ENCODE measurements around the gene APOD.
"Not testable (repeated sequence)": the region's sequence is repeated elsewhere in the genome, so short reads cannot be mapped to it uniquely, and the experiment has no call there.

The APOD gene

GRCh38 chr3:195583831-195584542 is at the start of gene APOD:
Gene APOD, minus strand, starts transcription at chr3:195583940. Its CDS starts 4,479 bp downstream, at chr3:195579461.
- DNase-seq (ENCODE audit: low read depth in 4 of 4, low spot score in 1 of 4) = no peak

- not testable (repeated sequence) for DNase-seq (ENCODE audit: low read depth in 4 of 4, low spot score in 1 of 4)
These were observed 49.6 kb upstream of the APOD start for GRCh38 chr3:195633351-195633750.

GRCh38 chr3:195632501-195633185 is 48.9 kb upstream of the APOD start:
- not testable (repeated sequence) for DNase-seq (ENCODE audit: low read depth in 4 of 4, low spot score in 1 of 4)

GRCh38 chr3:195632046-195632445 is 48.3 kb upstream of the APOD start:
- DNase-seq (ENCODE audit: low read depth in 4 of 4, low spot score in 1 of 4) = not testable (repeated sequence)

- not testable (repeated sequence) for DNase-seq (ENCODE audit: low read depth in 4 of 4, low spot score in 1 of 4)
These were observed 47.3 kb upstream of the APOD start for GRCh38 chr3:195630938-195631495.

- DNase-seq (ENCODE audit: low read depth in 4 of 4, low spot score in 1 of 4) = not testable (repeated sequence)
These were observed 46.6 kb upstream of the APOD start for GRCh38 chr3:195630086-195630917.

GRCh38 chr3:195629682-195630081 is 45.9 kb upstream of the APOD start:
- DNase-seq (ENCODE audit: low read depth in 4 of 4, low spot score in 1 of 4) = not testable (repeated sequence)

GRCh38 chr3:195628386-195628920 is 44.7 kb upstream of the APOD start:
- DNase-seq (ENCODE audit: low read depth in 4 of 4, low spot score in 1 of 4) = not testable (repeated sequence)

GRCh38 chr3:195627515-195628385 is 44.0 kb upstream of the APOD start:
- not testable (repeated sequence) for DNase-seq (ENCODE audit: low read depth in 4 of 4, low spot score in 1 of 4)

GRCh38 chr3:195624603-195625560 is 41.1 kb upstream of the APOD start:
- not testable (repeated sequence) for DNase-seq (ENCODE audit: low read depth in 4 of 4, low spot score in 1 of 4)

- not testable (repeated sequence) for DNase-seq (ENCODE audit: low read depth in 4 of 4, low spot score in 1 of 4)
These were observed 40.4 kb upstream of the APOD start for GRCh38 chr3:195624171-195624570.

GRCh38 chr3:195623217-195623965 is 39.7 kb upstream of the APOD start:
- DNase-seq (ENCODE audit: low read depth in 4 of 4, low spot score in 1 of 4) = not testable (repeated sequence)

GRCh38 chr3:195622523-195623170 is 38.9 kb upstream of the APOD start:
- not testable (repeated sequence) for DNase-seq (ENCODE audit: low read depth in 4 of 4, low spot score in 1 of 4)

GRCh38 chr3:195622012-195622411 is 38.3 kb upstream of the APOD start:
- not testable (repeated sequence) for DNase-seq (ENCODE audit: low read depth in 4 of 4, low spot score in 1 of 4)

- DNase-seq (ENCODE audit: low read depth in 4 of 4, low spot score in 1 of 4) = not testable (repeated sequence)
These were observed 37.4 kb upstream of the APOD start for GRCh38 chr3:195621095-195621494.

GRCh38 chr3:195620476-195620875 is 36.7 kb upstream of the APOD start:
- DNase-seq (ENCODE audit: low read depth in 4 of 4, low spot score in 1 of 4) = not testable (repeated sequence)

- DNase-seq (ENCODE audit: low read depth in 4 of 4, low spot score in 1 of 4) = not testable (repeated sequence)
These were observed 36.0 kb upstream of the APOD start for GRCh38 chr3:195619591-195620369.
